MM.1S (cell line): ENCODE data around the gene AUTS2.

Experiments used
- CTCF ChIP-seq: fragments of 300-600 bp; sonication (generic); IDR thresholded peaks from 2 replicates; pipeline ENCODE4 v1.5.1; 2016; ENCODE audit warnings: antibody characterized with exemption, low read length, mixed read lengths
- EZH2phosphoT487 ChIP-seq: fragments of 300-600 bp; sonication (generic); IDR thresholded peaks from 2 replicates; pipeline ENCODE4 v1.6.1; 2018; ENCODE audit warnings: antibody characterized with exemption, low read length

DNA sequence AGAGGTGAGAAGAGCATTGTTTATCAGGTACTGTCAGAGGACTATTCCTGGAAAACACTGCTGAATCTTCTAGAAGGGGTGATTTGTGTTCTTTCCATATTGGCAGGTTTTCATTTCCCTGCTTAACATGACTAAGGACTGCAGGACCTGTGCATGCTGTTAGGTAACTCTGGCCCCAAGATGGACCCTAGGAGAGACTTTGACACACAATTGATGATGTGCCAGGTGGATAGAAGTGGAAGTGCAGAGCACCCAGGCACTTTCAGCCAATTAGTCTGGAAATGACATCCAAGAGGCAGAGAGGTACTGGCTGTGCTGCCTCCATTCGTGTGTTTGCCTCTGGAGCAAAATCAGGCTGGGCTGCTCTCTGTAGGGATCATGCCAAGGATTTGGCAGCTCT is 1037.4 kb downstream of the AUTS2 start:
- no peak for TF ChIP-seq CTCF
- TF ChIP-seq EZH2phosphoT487 = no peak
